GM18867 (cell line): ENCODE measurements around the gene CDC37.

Experiments
- ATAC-seq: cut with Tn5 transposase; IDR thresholded peaks from one replicate; pipeline ENCODE4 v1.9.1; 2021; ENCODE audit warnings: mild to moderate bottlenecking, moderate library complexity; ENCODE audit not compliant: unreplicated experiment

The CDC37 gene

DNA sequence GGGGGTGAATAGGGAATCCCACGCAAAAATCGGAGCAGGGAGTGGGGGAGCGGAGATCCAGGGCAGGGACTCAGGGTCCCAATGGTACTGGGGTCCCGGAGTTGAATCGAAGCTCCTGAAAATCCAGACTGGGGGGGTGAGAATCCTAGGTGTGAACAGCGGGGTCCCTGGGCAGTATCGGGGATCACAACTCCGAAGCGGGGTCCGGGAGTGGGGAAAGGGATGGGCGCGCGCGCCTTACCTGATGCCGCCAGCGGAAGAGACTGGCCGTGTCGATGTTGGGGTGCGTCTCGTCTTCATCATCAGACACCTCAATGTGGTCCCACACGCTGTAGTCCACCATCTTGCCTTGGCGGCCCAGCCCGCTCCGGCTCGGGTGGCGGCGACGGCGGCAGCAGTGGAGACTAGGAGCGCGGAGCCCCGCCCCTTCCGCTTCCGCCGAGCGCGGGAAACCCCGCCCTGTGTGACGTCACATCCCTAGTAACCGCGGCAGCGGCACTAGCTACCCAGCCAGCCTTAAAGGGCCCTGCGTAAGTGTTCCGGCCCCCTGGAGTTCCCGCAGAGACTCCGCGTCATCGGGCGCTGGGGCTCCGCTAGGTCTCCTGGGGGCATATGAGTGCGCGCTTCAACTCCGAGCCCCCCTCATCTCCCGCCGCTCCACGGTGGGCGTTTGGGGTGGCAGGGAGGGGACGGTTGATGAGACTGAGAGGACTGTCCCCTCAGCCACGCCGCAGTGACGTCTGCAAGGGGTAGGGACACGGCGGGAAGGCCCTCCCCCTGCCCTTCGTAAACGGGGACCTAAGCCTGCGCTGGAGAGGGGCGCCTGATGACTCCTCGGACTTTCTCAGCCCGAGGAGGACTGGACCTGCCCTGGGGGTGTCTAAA, at the start of gene CDC37:
CDC37 (minus strand) TSS at position 406 of the 885 bp plus-strand sequence; CDS start at position 343, 63 bp downstream.
- peak; percentile 77 for ATAC-seq

DNA sequence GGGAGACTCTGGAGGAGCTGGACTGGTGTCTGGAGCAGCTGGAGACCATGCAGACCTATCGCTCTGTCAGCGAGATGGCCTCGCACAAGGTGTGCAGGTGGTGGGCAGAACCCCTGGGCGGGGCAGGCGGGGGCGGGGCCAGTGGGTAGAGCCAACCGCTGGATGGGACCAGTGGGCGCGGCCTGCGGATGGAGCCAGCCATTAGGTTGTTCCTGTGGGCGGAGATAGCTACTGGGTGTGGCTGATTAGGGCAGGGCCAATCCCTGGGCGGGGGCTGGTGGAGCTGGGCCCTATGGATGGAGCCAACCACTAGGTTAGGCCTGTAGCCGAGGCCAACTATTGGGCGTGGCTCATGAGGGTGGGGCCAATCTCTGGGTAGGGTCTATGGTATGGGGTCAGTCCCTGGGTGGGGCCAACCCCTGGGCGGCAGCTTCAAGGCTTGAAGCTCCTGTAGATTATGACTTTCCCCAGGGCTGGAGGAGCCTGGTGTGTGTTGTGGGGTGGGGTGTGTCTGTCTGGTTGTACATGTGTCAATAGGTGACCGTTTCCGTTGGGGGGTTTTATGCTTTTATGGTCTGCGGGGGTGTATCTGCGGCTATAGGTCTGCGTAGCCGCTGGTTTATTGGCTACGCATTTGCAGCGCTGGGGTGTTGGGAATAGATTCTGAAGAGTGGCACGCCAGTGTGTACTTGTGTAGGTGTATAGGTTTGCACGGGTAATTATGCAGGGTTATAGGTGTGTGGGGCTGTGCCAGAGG, 47.7 kb upstream of the CDC37 start:
- ATAC-seq, result no peak

- ATAC-seq, result no peak
Observed at GRCh38 chr19:10450191-10450852, 47.0 kb upstream of the CDC37 start.

GRCh38 chr19:10449037-10449436, 45.7 kb upstream of the CDC37 start:
- ATAC-seq, result no peak

- ATAC-seq, result no peak
Observed at GRCh38 chr19:10442698-10443097, 39.4 kb upstream of the CDC37 start.

DNA sequence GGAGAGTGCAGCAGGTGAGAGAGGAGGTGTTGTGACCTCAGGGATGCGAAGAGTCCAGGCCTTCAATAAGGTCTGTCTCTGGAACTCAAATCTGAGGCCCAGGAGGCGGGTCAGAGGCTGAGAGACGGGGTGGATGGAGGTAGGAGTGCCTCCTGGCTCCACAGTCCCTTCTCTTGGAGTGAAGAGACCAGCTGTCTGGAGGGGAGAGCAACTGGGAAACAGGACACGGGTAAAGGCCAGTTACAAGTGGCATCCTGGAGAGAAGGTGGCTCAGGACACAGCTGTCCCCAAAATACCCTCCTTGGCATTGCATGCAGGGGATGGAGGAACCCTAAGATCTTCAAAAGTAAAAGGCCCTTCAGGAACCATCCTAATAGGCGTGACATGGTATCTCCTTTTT, 36.2 kb upstream of the CDC37 start:
- ATAC-seq, result no peak

DNA sequence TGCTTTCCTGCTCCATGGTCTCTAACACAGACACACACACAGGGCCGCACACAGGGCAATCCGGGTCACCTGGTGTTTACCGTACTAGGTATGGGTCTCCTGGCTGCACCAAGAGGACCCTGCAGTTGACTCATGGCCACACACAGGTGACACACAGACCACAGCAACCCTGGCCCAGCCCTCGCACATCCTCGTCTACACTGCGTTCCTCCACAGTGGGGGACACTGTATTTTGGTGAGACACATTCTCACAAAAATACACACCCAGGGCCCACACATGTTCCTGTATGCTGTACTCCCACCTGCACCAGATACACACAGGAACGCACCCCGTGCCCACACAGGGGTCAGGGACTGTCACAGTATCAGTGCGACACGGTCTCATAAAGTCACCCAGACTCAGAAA, 29.8 kb upstream of the CDC37 start:
- no peak for ATAC-seq

GRCh38 chr19:10432736-10433130, 29.4 kb upstream of the CDC37 start:
- ATAC-seq, result no peak

DNA sequence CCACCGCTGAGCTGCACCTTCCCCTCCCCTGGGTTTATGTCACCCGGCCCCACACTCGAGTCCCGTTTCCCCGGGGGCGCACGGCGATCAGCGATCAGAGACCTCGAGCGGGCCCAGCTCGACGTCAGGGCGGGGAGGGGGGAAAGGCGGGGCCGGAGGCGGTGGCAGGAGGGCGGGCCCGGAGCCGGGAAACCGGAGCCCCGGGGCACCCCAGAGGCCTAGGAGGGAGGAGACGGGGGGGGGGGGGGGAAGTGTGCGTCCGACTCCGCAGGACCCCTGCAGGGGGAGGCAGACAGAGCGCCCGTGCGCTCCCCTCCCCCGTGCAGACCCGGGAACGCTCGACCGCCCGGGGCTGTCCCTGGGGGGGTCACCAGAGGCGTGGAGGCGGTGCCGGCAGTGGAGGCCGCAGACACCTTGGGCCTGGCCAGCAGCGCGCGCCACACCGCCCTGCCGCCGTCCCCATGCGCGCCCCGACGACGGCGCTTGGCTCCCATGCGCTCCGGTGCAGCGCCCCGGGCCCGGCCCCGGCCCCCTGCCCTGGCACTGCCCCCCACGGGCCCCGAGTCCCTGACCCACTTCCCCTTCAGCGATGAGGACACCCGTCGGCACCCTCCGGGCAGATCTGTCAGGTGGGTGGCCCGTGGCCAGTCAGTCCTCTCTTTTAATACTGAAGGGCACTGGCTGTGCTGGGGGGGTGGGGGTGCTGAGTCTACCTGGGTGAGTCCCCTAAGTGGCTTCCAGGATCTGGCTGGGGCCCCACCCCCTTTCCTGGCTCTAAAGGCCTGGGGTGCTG, 28.8 kb upstream of the CDC37 start:
- no peak for ATAC-seq

DNA sequence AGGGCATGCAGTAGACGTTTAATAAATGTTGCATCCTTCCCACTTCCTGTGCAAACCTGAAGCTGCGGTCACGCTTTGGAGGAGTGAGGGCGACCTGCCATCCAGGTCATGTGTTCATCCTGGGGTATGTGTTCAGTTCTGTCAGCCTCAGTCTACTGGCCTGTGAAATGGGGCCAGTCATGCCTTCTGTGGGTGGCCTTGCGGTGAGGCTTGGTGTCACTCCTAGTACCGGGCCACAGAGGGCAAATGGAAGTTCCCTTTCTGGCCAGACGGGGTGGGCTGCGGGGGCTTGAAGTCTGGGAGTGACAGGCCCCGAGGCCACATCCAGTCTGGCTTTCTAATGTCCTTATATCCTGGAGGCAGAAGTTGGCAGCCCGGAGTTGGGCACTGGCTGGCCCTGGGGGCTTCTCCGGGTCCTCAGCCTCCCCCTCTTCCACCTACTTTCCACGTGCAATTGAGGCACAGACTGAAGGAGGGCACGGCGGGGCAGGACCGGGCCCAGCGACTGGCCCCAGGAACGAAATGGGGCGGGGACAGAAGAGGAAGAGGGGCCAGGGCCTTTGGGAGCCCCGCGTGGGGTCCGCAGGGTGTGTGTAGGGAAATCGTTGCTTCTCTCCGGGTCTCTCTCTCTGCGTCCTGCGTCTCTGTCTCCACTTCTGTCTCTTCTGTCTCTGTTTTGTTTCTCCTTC, 28.1 kb upstream of the CDC37 start:
- no peak for ATAC-seq

- ATAC-seq, result no peak
Observed at GRCh38 chr19:10430505-10431253, 27.3 kb upstream of the CDC37 start.

- no peak for ATAC-seq
Observed at GRCh38 chr19:10428996-10429381, 25.6 kb upstream of the CDC37 start.

GRCh38 chr19:10427169-10427568, 23.8 kb upstream of the CDC37 start:
- no peak for ATAC-seq

DNA sequence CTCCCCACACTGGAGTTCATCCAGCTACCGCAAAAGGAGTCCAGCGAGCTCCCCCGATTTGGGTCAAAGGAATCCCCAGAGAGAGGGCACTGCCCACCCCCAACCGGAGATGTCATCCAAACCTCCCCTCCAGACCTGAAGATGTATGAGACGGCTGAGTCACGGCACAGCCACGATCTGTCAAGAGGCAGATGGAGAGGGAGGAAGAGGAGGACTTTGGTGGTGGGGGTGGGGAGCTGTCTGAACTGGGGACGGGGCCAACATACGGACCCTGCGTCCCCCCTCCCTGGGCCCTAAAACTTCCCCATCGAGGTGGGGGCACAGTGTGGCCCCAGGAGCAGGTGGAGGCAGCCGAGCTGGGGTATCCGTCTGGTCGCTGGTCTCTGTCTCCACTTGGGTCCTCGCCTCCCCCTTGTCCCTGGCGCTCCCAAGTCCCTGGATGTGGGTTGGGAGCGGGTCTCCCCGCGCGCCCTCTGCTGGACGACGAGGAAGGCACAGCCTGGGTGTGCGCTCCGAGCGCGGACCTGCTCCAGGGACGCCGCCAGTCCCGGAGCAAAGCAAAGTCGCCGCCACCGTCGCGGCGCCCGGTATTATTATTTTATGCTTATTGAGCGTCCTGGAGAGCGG, 20.8 kb upstream of the CDC37 start:
- no peak for ATAC-seq

- ATAC-seq, result no peak
Observed at GRCh38 chr19:10422846-10423245, 19.5 kb upstream of the CDC37 start.

DNA sequence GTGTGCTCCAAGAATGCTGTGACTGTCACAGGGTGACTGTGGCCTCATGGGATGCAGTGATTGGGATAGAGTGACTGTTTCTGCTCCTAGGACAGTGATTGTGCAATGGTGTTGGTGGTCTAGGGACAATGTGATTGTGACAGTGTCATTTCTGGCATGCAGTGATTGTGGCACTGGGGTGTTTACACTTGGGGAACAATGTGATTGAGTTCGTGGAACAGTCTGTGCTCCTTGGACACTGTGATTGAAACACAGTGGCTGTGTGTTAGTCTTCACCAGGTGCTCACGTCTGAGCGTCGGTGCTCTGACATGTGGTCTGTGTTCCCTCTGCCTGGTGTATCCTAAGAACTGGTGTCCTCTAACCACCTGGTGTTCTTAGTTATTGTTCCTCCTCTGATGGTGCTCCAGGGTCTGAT, 18.7 kb upstream of the CDC37 start:
- ATAC-seq, result no peak

DNA sequence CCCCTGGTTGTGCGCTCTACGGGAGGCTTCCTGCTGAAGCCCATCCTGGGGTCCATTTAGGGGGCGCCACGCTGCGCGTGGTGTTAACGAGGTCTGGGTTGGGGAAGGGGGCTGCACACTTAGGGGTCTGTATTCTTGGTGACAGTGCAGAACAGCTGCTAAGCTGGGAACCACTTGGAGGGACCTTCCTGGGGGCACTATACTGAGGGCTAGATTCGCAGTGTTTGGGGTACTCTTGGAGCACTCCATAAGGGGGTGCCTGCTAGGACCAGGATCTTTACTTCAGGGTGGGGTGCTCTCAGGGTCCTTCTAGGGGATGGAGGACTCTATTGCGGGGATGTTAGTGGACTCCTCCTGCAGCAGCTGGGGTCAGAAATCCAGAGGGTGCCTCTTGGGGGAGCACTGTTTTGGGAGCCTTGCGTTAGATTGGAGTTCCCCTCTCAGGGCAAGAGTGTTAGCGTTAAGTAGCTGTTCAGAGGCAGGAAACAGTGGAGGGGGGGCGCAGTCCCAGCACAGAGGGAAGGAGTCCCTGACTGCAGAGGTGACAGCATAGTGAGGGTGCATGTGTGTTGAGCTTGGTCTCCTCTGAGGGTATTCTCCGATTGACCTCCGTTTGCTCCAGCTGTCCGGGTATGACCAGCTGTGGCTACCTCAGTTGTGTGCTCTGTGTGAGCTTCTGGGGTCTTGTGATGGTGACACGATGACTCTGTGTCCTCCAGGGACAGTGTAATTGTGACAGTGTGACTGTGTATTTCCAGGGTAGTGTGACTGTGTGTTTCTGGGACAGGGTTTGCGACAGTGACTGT, 18.1 kb upstream of the CDC37 start:
- ATAC-seq, result no peak
